Measurements from ENCODE around the gene GPHN.

- no peak for TF ChIP-seq CTCF (IDR thresholded peaks at IDR 0.05)
- no peak for TF ChIP-seq POLR2A (IDR thresholded peaks at IDR 0.05)
These were observed 466.6 kb downstream of the GPHN start for GRCh38 chr14:66974397-66975025.
